A673 (cell line): ENCODE results near the gene LPP.

ENCODE experiments used
- EZH2 ChIP-seq: fragments of 200-600 bp; sonication (generic); IDR thresholded peaks from 2 replicates; pipeline ENCODE4 v1.6.1; 2017; ENCODE audit warnings: borderline replicate concordance, low read depth, mild to moderate bottlenecking, mixed read lengths, antibody characterized with exemption, low read length; ENCODE audit not compliant: poor library complexity, severe bottlenecking
- TF ChIP-seq, protein P1 (sequence below): fragments of 300-800, 200-600 bp; sonication (generic); conservative IDR thresholded peaks from 2 replicates; pipeline ENCODE4 v1.5.1; 2017; ENCODE audit warnings: low read depth, mild to moderate bottlenecking, antibody characterized with exemption, low read length, moderate library complexity, mixed read lengths

DNA sequence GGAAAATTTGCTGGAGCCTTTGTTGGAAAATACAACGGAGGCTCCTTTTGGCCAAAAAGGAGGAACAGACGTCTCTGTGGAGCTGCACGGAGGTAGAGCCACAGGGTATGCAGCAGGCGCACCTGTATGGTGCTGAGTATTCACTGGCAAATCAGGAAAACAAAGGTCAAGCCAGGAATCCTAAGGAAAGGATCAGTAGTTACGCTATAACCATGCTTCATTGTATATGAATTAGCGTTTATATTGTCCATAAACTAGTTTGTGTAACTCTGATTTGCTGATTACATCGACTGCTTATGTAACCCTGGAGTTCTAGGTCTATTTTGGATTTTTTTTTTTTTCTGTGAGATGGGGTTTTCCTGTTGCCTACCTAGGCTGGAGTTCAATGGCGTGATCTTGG, 45.4 kb downstream of the LPP start:
- TF ChIP-seq, protein P1, sequence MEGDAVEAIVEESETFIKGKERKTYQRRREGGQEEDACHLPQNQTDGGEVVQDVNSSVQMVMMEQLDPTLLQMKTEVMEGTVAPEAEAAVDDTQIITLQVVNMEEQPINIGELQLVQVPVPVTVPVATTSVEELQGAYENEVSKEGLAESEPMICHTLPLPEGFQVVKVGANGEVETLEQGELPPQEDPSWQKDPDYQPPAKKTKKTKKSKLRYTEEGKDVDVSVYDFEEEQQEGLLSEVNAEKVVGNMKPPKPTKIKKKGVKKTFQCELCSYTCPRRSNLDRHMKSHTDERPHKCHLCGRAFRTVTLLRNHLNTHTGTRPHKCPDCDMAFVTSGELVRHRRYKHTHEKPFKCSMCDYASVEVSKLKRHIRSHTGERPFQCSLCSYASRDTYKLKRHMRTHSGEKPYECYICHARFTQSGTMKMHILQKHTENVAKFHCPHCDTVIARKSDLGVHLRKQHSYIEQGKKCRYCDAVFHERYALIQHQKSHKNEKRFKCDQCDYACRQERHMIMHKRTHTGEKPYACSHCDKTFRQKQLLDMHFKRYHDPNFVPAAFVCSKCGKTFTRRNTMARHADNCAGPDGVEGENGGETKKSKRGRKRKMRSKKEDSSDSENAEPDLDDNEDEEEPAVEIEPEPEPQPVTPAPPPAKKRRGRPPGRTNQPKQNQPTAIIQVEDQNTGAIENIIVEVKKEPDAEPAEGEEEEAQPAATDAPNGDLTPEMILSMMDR: no peak
- no peak for TF ChIP-seq EZH2
